GM21737 (cell line): ENCODE results near the gene TLE4.

Experiments used
- ATAC-seq: cut with Tn5 transposase; IDR thresholded peaks from one replicate; pipeline ENCODE4 v1.9.1; 2021; ENCODE audit warnings: mild to moderate bottlenecking, moderate library complexity; ENCODE audit not compliant: unreplicated experiment

Gene TLE4

GRCh38 chr9:79684711-79685575 lies 113.2 kb downstream of the TLE4 start:
- ATAC-seq: no peak

GRCh38 chr9:79685577-79685976 lies 113.8 kb downstream of the TLE4 start:
- no peak for ATAC-seq

- ATAC-seq: no peak
These were observed 114.8 kb downstream of the TLE4 start for GRCh38 chr9:79686381-79687130.

GRCh38 chr9:79687131-79687447 lies 115.3 kb downstream of the TLE4 start:
- no peak for ATAC-seq

- ATAC-seq: no peak
These were observed 116.6 kb downstream of the TLE4 start for GRCh38 chr9:79688363-79688762.

GRCh38 chr9:79689576-79689975 lies 117.8 kb downstream of the TLE4 start:
- no peak for ATAC-seq

GRCh38 chr9:79691496-79691895 lies 119.7 kb downstream of the TLE4 start:
- ATAC-seq: no peak

- no peak for ATAC-seq
These were observed 121.2 kb downstream of the TLE4 start for GRCh38 chr9:79692857-79693571.

- no peak for ATAC-seq
These were observed 122.0 kb downstream of the TLE4 start for GRCh38 chr9:79693750-79694149.

GRCh38 chr9:79694208-79694607 lies 122.4 kb downstream of the TLE4 start:
- no peak for ATAC-seq

GRCh38 chr9:79694676-79695400 lies 123.1 kb downstream of the TLE4 start:
- ATAC-seq: no peak

- no peak for ATAC-seq
These were observed 123.9 kb downstream of the TLE4 start for GRCh38 chr9:79695531-79696175.

GRCh38 chr9:79698967-79699366 lies 127.2 kb downstream of the TLE4 start:
- ATAC-seq: no peak

GRCh38 chr9:79699479-79699878 lies 127.7 kb downstream of the TLE4 start:
- no peak for ATAC-seq

- ATAC-seq: no peak
These were observed 129.0 kb downstream of the TLE4 start for GRCh38 chr9:79700607-79701360.

GRCh38 chr9:79701651-79702050 lies 129.9 kb downstream of the TLE4 start:
- no peak for ATAC-seq

GRCh38 chr9:79705704-79706103 lies 133.9 kb downstream of the TLE4 start:
- ATAC-seq: no peak

- no peak for ATAC-seq
These were observed 134.7 kb downstream of the TLE4 start for GRCh38 chr9:79706512-79706911.

- ATAC-seq: no peak
These were observed 135.8 kb downstream of the TLE4 start for GRCh38 chr9:79707589-79707988.

- ATAC-seq: no peak
These were observed 136.8 kb downstream of the TLE4 start for GRCh38 chr9:79708541-79708940.
